OCI-LY7 (cell line): ENCODE measurements around the gene PTCH2.

ENCODE experiments used
- EZH2phosphoT487 ChIP-seq: fragments of 200-600 bp; sonication (generic); IDR thresholded peaks from 2 replicates; pipeline ENCODE4 v1.6.1; 2018; ENCODE audit warnings: low read depth, borderline replicate concordance, mild to moderate bottlenecking, mixed run types, antibody characterized with exemption, low read length, moderate library complexity, mixed read lengths
- TF ChIP-seq, protein P1 (sequence below): fragments of 200-600 bp; sonication (generic); conservative IDR thresholded peaks from 2 replicates; pipeline ENCODE4 v1.5.1; 2014; ENCODE audit warnings: mild to moderate bottlenecking, antibody characterized with exemption, low read length, moderate library complexity, mixed read lengths

DNA sequence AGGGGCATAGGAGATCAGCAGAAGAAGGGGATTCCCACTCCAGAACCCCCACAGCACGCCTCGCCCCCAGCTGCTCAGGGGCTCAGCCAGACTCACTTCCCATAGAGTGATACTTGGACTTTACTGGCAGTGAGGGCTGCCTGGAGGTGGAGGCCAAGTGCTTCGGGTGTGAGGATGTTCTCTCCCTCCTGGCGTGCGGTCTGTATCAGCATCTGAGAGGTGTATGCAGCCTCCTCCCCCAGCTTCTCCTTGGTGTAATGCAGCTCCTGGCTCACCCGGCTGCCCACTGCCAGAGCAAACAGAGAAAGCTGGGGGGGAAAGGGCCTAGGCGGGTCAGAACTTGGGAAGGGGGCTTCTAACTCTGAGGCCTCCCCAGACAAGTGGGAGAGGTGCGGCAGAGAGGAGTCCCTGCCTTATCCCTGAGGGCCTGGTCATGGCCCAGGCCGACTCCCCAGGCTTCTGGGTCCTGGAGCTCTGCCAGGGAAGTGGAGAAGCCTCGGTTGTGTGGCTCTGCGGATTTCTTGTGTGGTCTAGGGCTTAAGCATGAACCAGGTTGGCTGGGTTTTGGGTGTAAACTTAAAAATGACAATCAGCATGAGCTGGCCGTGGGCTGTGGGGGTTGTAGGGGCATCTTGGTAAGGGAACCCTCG is 10.9 kb downstream of the PTCH2 start:
- TF ChIP-seq, protein P1, sequence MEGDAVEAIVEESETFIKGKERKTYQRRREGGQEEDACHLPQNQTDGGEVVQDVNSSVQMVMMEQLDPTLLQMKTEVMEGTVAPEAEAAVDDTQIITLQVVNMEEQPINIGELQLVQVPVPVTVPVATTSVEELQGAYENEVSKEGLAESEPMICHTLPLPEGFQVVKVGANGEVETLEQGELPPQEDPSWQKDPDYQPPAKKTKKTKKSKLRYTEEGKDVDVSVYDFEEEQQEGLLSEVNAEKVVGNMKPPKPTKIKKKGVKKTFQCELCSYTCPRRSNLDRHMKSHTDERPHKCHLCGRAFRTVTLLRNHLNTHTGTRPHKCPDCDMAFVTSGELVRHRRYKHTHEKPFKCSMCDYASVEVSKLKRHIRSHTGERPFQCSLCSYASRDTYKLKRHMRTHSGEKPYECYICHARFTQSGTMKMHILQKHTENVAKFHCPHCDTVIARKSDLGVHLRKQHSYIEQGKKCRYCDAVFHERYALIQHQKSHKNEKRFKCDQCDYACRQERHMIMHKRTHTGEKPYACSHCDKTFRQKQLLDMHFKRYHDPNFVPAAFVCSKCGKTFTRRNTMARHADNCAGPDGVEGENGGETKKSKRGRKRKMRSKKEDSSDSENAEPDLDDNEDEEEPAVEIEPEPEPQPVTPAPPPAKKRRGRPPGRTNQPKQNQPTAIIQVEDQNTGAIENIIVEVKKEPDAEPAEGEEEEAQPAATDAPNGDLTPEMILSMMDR: no peak
- no peak for TF ChIP-seq EZH2phosphoT487
